K562 (cell line): Measurements from ENCODE around the gene PPT1. TPM values are rescaled to one million over a fixed set of nuclear protein-coding genes. Genes with fewer than 3 reads are reported as not detected.

ENCODE experiments used
- DPF2 ChIP-seq: fragments of 450-650 bp; IDR thresholded peaks from 2 replicates; pipeline ENCODE4 v1.6.1; 2016
- HCFC1 ChIP-seq: IDR thresholded peaks from 2 replicates; pipeline ENCODE4 v1.6.1; 2012; ENCODE audit warnings: low read depth, low read length, improper control_type of control experiment
- KLF1 ChIP-seq: fragments of 450-650 bp; IDR thresholded peaks from 2 replicates; pipeline ENCODE4 v1.6.1; 2016; ENCODE audit warnings: missing genetic modification characterization, missing compliant biosample characterization
- MAZ ChIP-seq, 2 experiments: fragments of 450-650 bp in 1 of 2; sonication (generic) in 1 of 2; formaldehyde crosslinking; IDR thresholded peaks in 1 of 2; conservative IDR thresholded peaks in 1 of 2; 2 replicates each; pipeline versions ENCODE4 v1.4.0 to v1.5.0; 2020; ENCODE audit warnings: mild to moderate bottlenecking in 1 of 2, missing genetic modification reagents in 1 of 2
- MED1 ChIP-seq: sonication (generic); formaldehyde crosslinking; IDR thresholded peaks from 2 replicates; pipeline ENCODE4 v1.8.1; 2023; ENCODE audit warnings: missing genetic modification reagents, borderline replicate concordance
- NELFE ChIP-seq: IDR thresholded peaks from 2 replicates; pipeline ENCODE4 v1.6.1; 2011; ENCODE audit warnings: mild to moderate bottlenecking; ENCODE audit not compliant: insufficient read depth, insufficient read length
- POLR2AphosphoS5 ChIP-seq: IDR thresholded peaks from 2 replicates; pipeline ENCODE4 v1.6.1; 2011; ENCODE audit warnings: mild to moderate bottlenecking, low read depth, low read length, moderate library complexity; ENCODE audit not compliant: control insufficient read depth, insufficient read depth
- PRPF4 ChIP-seq: fragments of 200-400 bp; formaldehyde crosslinking; IDR thresholded peaks from one replicate; pipeline ENCODE4 v1.6.1; 2017; ENCODE audit warnings: low read length, low read depth, mild to moderate bottlenecking; ENCODE audit not compliant: insufficient read depth, poor library complexity, severe bottlenecking
- RBFOX2 ChIP-seq: fragments of 200-400 bp; formaldehyde crosslinking; IDR thresholded peaks from 2 replicates; pipeline ENCODE4 v1.6.1; 2017; ENCODE audit warnings: low read depth, mild to moderate bottlenecking, low read length, moderate library complexity
- SP1 ChIP-seq: sonication (generic); formaldehyde crosslinking; IDR thresholded peaks from 2 replicates; pipeline ENCODE4 v1.8.1; 2022; ENCODE audit warnings: mild to moderate bottlenecking, missing genetic modification reagents
- STAT6 ChIP-seq: sonication (generic); formaldehyde crosslinking; IDR thresholded peaks from 2 replicates; pipeline ENCODE4 v1.8.1; 2023; ENCODE audit warnings: mild to moderate bottlenecking, missing genetic modification reagents
- ZBTB43 ChIP-seq: sonication (generic); formaldehyde crosslinking; IDR thresholded peaks from 2 replicates; pipeline ENCODE4 v1.8.0; 2023; ENCODE audit warnings: mild to moderate bottlenecking, missing genetic modification reagents
- ZNF197 ChIP-seq: fragments of 200-800 bp; sonication (Bioruptor generic); IDR thresholded peaks from 2 replicates; pipeline ENCODE4 v1.6.1; 2016; ENCODE audit warnings: low read depth, missing genetic modification characterization, missing compliant biosample characterization
- ZNF224 ChIP-seq: sonication (generic); formaldehyde crosslinking; IDR thresholded peaks from 2 replicates; pipeline ENCODE4 v1.8.0; 2022; ENCODE audit warnings: mild to moderate bottlenecking, missing genetic modification reagents
- ZNF282 ChIP-seq: sonication (generic); formaldehyde crosslinking; IDR thresholded peaks from 2 replicates; pipeline ENCODE4 v1.8.1; 2023; ENCODE audit warnings: missing genetic modification reagents
- ZNF655 ChIP-seq: fragments of 250-450 bp; sonication (Bioruptor Pico); IDR thresholded peaks from 2 replicates; pipeline ENCODE4 v1.5.0; 2021
- ZNF77 ChIP-seq: fragments of 250-450 bp; sonication (Bioruptor Pico); IDR thresholded peaks from 2 replicates; pipeline ENCODE4 v1.5.0; 2020
- polyA plus RNA-seq, 8 experiments: library from polyadenylated mRNA; depleted of rRNA in 4 of 8; stranded (reverse) in 5 of 8; unstranded in 3 of 8; fragments of >200 nt; fragmentation: Nextera tagmentation in 2 of 8; fragmentation: Illumina TruSeq in 1 of 8; extraction: Ambion mirVana in 2 of 8; extraction: Trizol in 1 of 8; gene quantifications; 2 replicates each; pipeline versions ENCODE4 v1.2.1 to v1.2.3, GENCODE V29; 2011 to 2014; ENCODE audit warnings: inconsistent platforms in 1 of 8, missing spikeins in 1 of 8
- total RNA-seq, 7 experiments: library from RNA; depleted of rRNA in 6 of 7; stranded (reverse); fragments of >200 nt in 6 of 7; fragmentation: Illumina TruSeq in 2 of 7; extraction: Trizol in 2 of 7; gene quantifications; 2 replicates each; pipeline versions ENCODE4 v1.2.1 to v1.2.3, GENCODE V29; 2011 to 2021; ENCODE audit warnings: low replicate concordance in 1 of 7
- TF ChIP-seq, protein P1 (sequence below): fragments of 450-650 bp; IDR thresholded peaks from one replicate; pipeline ENCODE4 v1.6.1; 2018; ENCODE audit warnings: mild to moderate bottlenecking, moderate library complexity; ENCODE audit not compliant: partially characterized antibody
- TF ChIP-seq, protein P2 (sequence below): sonication (generic); formaldehyde crosslinking; IDR thresholded peaks from 2 replicates; pipeline ENCODE4 v1.8.1; 2023; ENCODE audit warnings: mild to moderate bottlenecking, missing genetic modification reagents, moderate library complexity

The PPT1 gene
- total and polyA plus RNA-seq, 9 of the 15 experiments (the other 6 are each of a cell fraction or from before 2014, with no cell fraction given) = 72.2 to 285 (median 143) TPM

DNA sequence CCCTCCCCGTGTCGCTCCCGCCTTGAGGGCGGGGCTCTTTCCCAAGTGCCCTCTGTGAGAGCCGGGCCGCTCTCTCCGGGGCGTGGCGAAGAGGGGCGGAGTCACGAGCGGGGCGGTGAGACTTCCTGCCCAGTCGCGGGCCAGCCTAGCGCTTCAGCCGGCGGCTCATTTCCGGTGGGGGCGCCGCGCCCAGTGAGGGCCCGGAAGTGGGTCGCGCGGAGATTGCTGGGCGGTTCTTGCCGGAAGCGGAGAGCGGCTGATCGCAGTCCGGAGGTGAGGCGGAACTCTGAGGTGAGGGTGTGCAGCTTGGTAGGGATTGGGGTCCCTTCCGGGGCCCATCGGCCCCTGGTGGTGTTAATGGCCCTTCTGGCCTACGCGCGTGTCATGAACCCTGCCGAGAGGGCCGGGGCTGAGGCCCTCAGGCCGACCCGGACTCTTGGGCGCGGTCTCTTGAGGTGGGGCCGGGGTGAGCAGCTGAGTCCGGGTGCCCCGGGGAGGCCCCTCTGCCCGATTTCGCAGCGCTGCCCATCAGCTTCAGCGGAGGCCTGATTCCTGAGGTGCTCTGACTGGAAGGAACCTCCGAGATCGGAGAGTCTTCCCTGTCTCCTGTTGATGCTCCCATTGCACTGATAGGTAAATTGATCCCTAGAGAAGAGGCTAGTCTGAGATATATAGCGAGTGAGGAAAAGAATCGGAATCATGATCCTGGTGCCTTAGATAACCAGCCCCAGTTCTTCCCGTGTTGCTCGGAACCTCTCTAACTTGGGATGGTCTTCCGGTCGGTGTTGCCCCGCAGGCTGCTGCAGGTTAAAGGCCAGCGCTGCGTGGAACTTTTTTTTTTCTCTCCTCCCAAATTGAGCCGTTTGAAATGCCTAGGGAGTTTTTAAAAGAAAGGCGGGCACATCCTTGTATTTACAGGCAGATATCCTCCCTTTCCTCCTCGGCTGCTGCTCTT, 56.3 kb downstream of the PPT1 start, which contains the start of gene CAP1 (continued):
- TF ChIP-seq, protein P1, sequence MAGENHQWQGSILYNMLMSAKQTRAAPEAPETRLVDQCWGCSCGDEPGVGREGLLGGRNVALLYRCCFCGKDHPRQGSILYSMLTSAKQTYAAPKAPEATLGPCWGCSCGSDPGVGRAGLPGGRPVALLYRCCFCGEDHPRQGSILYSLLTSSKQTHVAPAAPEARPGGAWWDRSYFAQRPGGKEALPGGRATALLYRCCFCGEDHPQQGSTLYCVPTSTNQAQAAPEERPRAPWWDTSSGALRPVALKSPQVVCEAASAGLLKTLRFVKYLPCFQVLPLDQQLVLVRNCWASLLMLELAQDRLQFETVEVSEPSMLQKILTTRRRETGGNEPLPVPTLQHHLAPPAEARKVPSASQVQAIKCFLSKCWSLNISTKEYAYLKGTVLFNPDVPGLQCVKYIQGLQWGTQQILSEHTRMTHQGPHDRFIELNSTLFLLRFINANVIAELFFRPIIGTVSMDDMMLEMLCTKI = no peak
- TF ChIP-seq RBFOX2 = peak; percentile 91
- no peak for TF ChIP-seq ZNF282 (CRISPR knock-in tag)
- peak; percentile 83; the same call in 1 of the 2 replicates for TF ChIP-seq KLF1 (tag)
- TF ChIP-seq ZBTB43 (CRISPR knock-in tag) = 0 out of 2 replicates have a peak, but pooled peaks have one; percentile 26
- no peak for TF ChIP-seq ZNF224 (CRISPR knock-in tag)
- no peak for TF ChIP-seq ZNF197 (CRISPR knock-in tag)
- TF ChIP-seq, protein P2, sequence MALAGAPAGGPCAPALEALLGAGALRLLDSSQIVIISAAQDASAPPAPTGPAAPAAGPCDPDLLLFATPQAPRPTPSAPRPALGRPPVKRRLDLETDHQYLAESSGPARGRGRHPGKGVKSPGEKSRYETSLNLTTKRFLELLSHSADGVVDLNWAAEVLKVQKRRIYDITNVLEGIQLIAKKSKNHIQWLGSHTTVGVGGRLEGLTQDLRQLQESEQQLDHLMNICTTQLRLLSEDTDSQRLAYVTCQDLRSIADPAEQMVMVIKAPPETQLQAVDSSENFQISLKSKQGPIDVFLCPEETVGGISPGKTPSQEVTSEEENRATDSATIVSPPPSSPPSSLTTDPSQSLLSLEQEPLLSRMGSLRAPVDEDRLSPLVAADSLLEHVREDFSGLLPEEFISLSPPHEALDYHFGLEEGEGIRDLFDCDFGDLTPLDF (CRISPR knock-in tag) = no peak; the same call in 1 of the 2 replicates
- peak in 1 of 2 experiments; percentile 86; a peak in 3 of 4 replicates for TF ChIP-seq MAZ (CRISPR knock-in tag; conservative IDR thresholded peaks at IDR 0.05 in 1 of 2, IDR thresholded peaks at IDR 0.05 in 1 of 2)
- no peak for TF ChIP-seq NELFE
- peak; percentile 85 for TF ChIP-seq HCFC1
- TF ChIP-seq ZNF655 (CRISPR knock-in tag) = no peak
- no peak; the same call in 1 of the 2 replicates for TF ChIP-seq STAT6 (CRISPR knock-in tag)
- no peak for TF ChIP-seq MED1 (CRISPR knock-in tag)
- TF ChIP-seq PRPF4 = peak; percentile 26
- TF ChIP-seq DPF2 = peak; percentile 48; the same call in 1 of the 2 replicates
- no peak for TF ChIP-seq ZNF77 (CRISPR knock-in tag)
- TF ChIP-seq POLR2AphosphoS5 = no peak
- peak; percentile 97 for TF ChIP-seq SP1 (CRISPR knock-in tag)
